Coronary artery (tissue), 2 donors: Measurements from ENCODE around the gene ADAMTS2.

Source experiments
- DNase-seq: peaks from one replicate; pipeline ENCODE4 v3.0.0-alpha.2; 2017; ENCODE audit warnings: low spot score
- H3K27ac ChIP-seq, 2 donors: fragments of 200-600 bp; sonication (generic); one replicate each; pipeline ENCODE4 v1.5.1; 2016 to 2019
- H3K4me3 ChIP-seq: fragments of 200-600 bp; sonication (generic); 2 replicates; pipeline ENCODE4 v1.5.1; 2016; ENCODE audit warnings: mild to moderate bottlenecking, moderate library complexity
- CTCF ChIP-seq: fragments of 200-600 bp; sonication (generic); IDR thresholded peaks from one replicate; pipeline ENCODE4 v1.5.1; 2019; ENCODE audit warnings: antibody characterized with exemption

Gene ADAMTS2

GRCh38 chr5:179275941-179276837, 69.1 kb downstream of the ADAMTS2 start:
- no peak for TF ChIP-seq CTCF
- Histone ChIP-seq H3K4me3 (peak overlapping the region; percentile 39), H3K27ac (peak overlapping the region; percentile 87 to 93)
- DNase-seq = peak; percentile 97

- peak overlapping the region; percentile 39 for H3K4me3 ChIP-seq
- TF ChIP-seq CTCF = no peak
- H3K27ac ChIP-seq = peak overlapping the region; percentile 87 to 93
- no peak for DNase-seq
Measured at GRCh38 chr5:179275381-179275878, 69.8 kb downstream of the ADAMTS2 start.

- TF ChIP-seq CTCF = no peak
- no peak for DNase-seq
- no peak overlapping the region for H3K4me3 ChIP-seq
- peak overlapping the region; percentile 87 to 93 for H3K27ac ChIP-seq
Measured at GRCh38 chr5:179274321-179275315, 70.6 kb downstream of the ADAMTS2 start.

GRCh38 chr5:179273441-179274145, 71.7 kb downstream of the ADAMTS2 start:
- no peak for TF ChIP-seq CTCF
- no peak for DNase-seq
- H3K4me3 ChIP-seq = no peak overlapping the region
- peak overlapping the region; percentile 87 to 93 for H3K27ac ChIP-seq

GRCh38 chr5:179273073-179273435, 72.2 kb downstream of the ADAMTS2 start:
- Histone ChIP-seq H3K27ac (peak overlapping the region; percentile 87 to 93), H3K4me3 (no peak overlapping the region)
- DNase-seq = no peak
- TF ChIP-seq CTCF = no peak

GRCh38 chr5:179272326-179273072, 72.8 kb downstream of the ADAMTS2 start:
- TF ChIP-seq CTCF = no peak
- no peak overlapping the region for H3K4me3 ChIP-seq
- peak overlapping the region; percentile 87 to 93 for H3K27ac ChIP-seq
- DNase-seq = peak; percentile 73
